Smooth muscle cell (in vitro differentiated cells): ENCODE measurements around the gene BORA. TPM values are rescaled to one million over a fixed set of nuclear protein-coding genes. Genes with fewer than 3 reads are reported as not detected.

ENCODE experiments used
- DNase-seq: peaks from one replicate; lab custom pipeline; 2025; ENCODE audit not compliant: unreplicated experiment; lab: John Stamatoyannopoulos, UW
- H2AFZ ChIP-seq: fragments of 200-600 bp; sonication (generic); 2 replicates; pipeline ENCODE4 v1.6.0; 2016; ENCODE audit warnings: antibody characterized with exemption, low read depth, mild to moderate bottlenecking
- H3F3A ChIP-seq: fragments of 200-600 bp; sonication (generic); 2 replicates; pipeline ENCODE4 v1.6.0; 2017; ENCODE audit warnings: antibody characterized with exemption, low read depth
- H3K27ac ChIP-seq: fragments of 200-600 bp; sonication (generic); 2 replicates; pipeline ENCODE4 v1.5.1; 2016; ENCODE audit warnings: low read depth, mild to moderate bottlenecking
- H3K27me3 ChIP-seq: fragments of 200-600 bp; sonication (generic); 2 replicates; pipeline ENCODE4 v1.6.1; 2016; ENCODE audit warnings: low read depth, mild to moderate bottlenecking
- H3K36me3 ChIP-seq: fragments of 200-600 bp; sonication (generic); 2 replicates; pipeline ENCODE4 v1.5.1; 2016; ENCODE audit warnings: low read depth
- H3K4me1 ChIP-seq: fragments of 200-600 bp; sonication (generic); 2 replicates; pipeline ENCODE4 v1.5.1; 2016; ENCODE audit warnings: low read depth
- H3K4me2 ChIP-seq: fragments of 200-600 bp; sonication (generic); 2 replicates; pipeline ENCODE4 v1.6.0; 2016; ENCODE audit warnings: mild to moderate bottlenecking
- H3K4me3 ChIP-seq: fragments of 200-600 bp; sonication (generic); 2 replicates; pipeline ENCODE4 v1.5.1; 2016; ENCODE audit warnings: mild to moderate bottlenecking
- H3K79me2 ChIP-seq: fragments of 200-600 bp; sonication (generic); 2 replicates; pipeline ENCODE4 v1.6.0; 2016; ENCODE audit warnings: low read depth, mild to moderate bottlenecking
- H3K9ac ChIP-seq: fragments of 200-600 bp; sonication (generic); 2 replicates; pipeline ENCODE4 v1.6.0; 2016; ENCODE audit warnings: low read depth
- H3K9me3 ChIP-seq: fragments of 200-600 bp; sonication (generic); replicated peaks from 2 replicates; pipeline ENCODE4 v1.5.1; 2016; ENCODE audit warnings: low read depth
- H4K20me1 ChIP-seq: fragments of 200-600 bp; sonication (generic); 2 replicates; pipeline ENCODE4 v1.6.0; 2016; ENCODE audit warnings: low read depth
- CTCF ChIP-seq: fragments of 200-600 bp; sonication (generic); IDR thresholded peaks from 2 replicates; pipeline ENCODE4 v1.5.1; 2017; ENCODE audit warnings: borderline replicate concordance, mild to moderate bottlenecking, antibody characterized with exemption; ENCODE audit not compliant: insufficient read depth, poor library complexity, severe bottlenecking
- WGBS: methylation state at CpG from one replicate; pipeline ENCODE4 v1.1.7; 2016; ENCODE audit warnings: low lambda C conversion rate; 5-methylcytosine and 5-hydroxymethylcytosine counted together
- polyA plus RNA-seq: library from polyadenylated mRNA; unstranded; fragments of >200 nt; fragmentation: Nextera tagmentation; extraction: Ambion mirVana; gene quantifications from 2 replicates; pipeline ENCODE4 v1.2.1, GENCODE V29; 2016
- total RNA-seq: library from RNA; depleted of rRNA; stranded (reverse); fragments of >200 nt; gene quantifications from 2 replicates; pipeline ENCODE4 v1.2.3, GENCODE V29; 2014

BORA gene
- total and polyA plus RNA-seq, 2 experiments from 2014 or later = 7.5 TPM

DNA sequence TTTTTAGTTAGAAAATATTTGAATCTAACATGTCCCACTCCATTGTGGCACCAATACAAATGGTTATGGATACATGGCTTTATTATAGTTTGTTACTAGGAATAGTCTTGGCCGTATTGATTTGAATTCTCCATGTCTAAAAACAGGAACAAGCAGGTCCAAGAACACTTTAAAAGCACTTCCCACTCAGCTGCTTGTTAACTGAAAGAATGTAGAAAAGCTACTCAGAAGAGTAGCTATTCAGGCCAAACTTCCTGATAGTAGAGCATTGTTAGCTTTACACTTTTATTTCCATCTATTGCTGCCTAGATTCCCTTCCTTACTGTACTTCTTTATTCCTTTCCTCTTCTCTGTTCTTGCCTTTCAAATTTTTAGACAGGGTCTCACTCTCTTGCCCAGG lies 61.1 kb downstream of the BORA start:
- TF ChIP-seq CTCF = no peak
- H3K79me2 ChIP-seq = peaks cover 60% of the 10 kb centered on the region
- no peak overlapping the region for H3K4me2 ChIP-seq
- DNase-seq = no peak
- peaks cover 16% of the 10 kb centered on the region for H3K36me3 ChIP-seq
- no peaks in the 10 kb centered on the region for H3K27me3 ChIP-seq
- H3K27ac ChIP-seq = no peak overlapping the region
- no peaks in the 10 kb centered on the region for H3K9me3 ChIP-seq
- WGBS = 86% methylated on average over 1 of the region's 1 CpG
- no peaks in the 10 kb centered on the region for H3K4me1 ChIP-seq
- H4K20me1 ChIP-seq = peaks cover 38% of the 10 kb centered on the region
- H2AFZ ChIP-seq = no peak overlapping the region
- no peak overlapping the region for H3K4me3 ChIP-seq
- H3K9ac ChIP-seq = no peak overlapping the region
- no peaks in the 10 kb centered on the region for H3F3A ChIP-seq

DNA sequence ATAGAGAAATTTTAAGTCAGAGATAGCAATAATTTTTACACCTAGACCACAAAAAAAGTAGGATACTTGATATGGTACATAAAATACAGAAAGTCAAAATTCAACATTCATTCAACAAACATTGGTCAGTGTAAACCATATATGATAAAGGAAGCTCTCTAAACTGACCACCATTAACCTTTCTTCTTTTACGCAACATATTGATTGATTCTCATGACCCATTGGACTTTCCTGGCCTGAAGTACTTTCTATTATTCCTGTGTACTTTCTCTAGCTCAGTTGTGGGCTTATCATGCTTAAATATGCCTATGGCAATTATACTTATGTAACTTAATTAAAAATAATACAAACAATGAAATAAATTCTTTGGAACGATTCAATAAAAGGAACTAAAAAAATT lies 64.9 kb downstream of the BORA start:
- Histone ChIP-seq H3K4me3 (no peak overlapping the region), H3K27ac (no peak overlapping the region), H3K36me3 (peaks cover 18% of the 10 kb centered on the region), H3K4me2 (no peak overlapping the region), H3F3A (no peaks in the 10 kb centered on the region), H4K20me1 (peaks cover 18% of the 10 kb centered on the region), H3K9ac (no peak overlapping the region), H3K9me3 (no peaks in the 10 kb centered on the region), H3K27me3 (no peaks in the 10 kb centered on the region), H2AFZ (no peak overlapping the region), H3K4me1 (no peaks in the 10 kb centered on the region), H3K79me2 (peaks cover 25% of the 10 kb centered on the region)
- WGBS = 100% methylated on average over 2 of the region's 2 CpGs
- no peak for DNase-seq
- TF ChIP-seq CTCF = no peak

GRCh38 chr13:72798817-72799216 lies 71.1 kb downstream of the BORA start:
- H3K9me3 ChIP-seq = no peaks in the 10 kb centered on the region
- no peak overlapping the region for H3K4me3 ChIP-seq
- H3K27ac ChIP-seq = no peak overlapping the region
- TF ChIP-seq CTCF = no peak
- WGBS = 80% methylated on average over 3 of the region's 3 CpGs
- H3K36me3 ChIP-seq = peaks cover 4% of the 10 kb centered on the region
- no peaks in the 10 kb centered on the region for H3F3A ChIP-seq
- H3K9ac ChIP-seq = no peak overlapping the region
- no peaks in the 10 kb centered on the region for H3K27me3 ChIP-seq
- DNase-seq = no peak
- H2AFZ ChIP-seq = no peak overlapping the region
- no peaks in the 10 kb centered on the region for H3K79me2 ChIP-seq
- no peaks in the 10 kb centered on the region for H3K4me1 ChIP-seq
- H4K20me1 ChIP-seq = peaks cover 3% of the 10 kb centered on the region
- no peak overlapping the region for H3K4me2 ChIP-seq

DNA sequence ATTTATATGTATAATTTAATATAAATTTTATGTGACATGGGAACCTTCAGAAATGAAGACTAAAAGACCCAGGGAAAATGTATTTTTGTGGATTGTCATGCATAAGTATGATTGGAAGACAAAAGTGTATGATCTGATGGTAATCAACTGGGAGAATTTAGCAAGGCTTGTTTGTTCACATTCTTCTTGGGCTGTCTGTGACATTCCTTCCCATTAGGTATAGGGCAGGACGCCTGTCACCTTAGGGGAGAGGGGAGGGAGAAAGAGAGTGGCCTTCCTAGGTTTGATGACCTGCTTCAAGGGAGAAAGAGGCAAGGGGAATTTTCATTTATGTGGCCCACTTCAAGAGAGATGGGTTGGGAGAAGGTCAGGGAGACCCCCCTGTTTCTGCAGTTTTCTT lies 76.6 kb downstream of the BORA start:
- Histone ChIP-seq H3K9ac (no peak overlapping the region), H3K4me1 (no peaks in the 10 kb centered on the region), H3F3A (no peaks in the 10 kb centered on the region), H3K36me3 (peaks cover 3% of the 10 kb centered on the region), H2AFZ (no peak overlapping the region), H3K27me3 (no peaks in the 10 kb centered on the region), H3K4me3 (no peak overlapping the region), H3K27ac (no peak overlapping the region), H3K4me2 (no peak overlapping the region), H4K20me1 (peaks cover 16% of the 10 kb centered on the region), H3K9me3 (no peaks in the 10 kb centered on the region), H3K79me2 (no peaks in the 10 kb centered on the region)
- WGBS = 71% methylated on average over 1 of the region's 1 CpG
- DNase-seq = no peak
- TF ChIP-seq CTCF = no peak
